Trophoblast cell (in vitro differentiated cells and primary cell): ENCODE results near the gene RPRML.

Experiments
- DNase-seq, 2 donors: peaks; one replicate each; pipeline ENCODE4 v3.0.0-alpha.2; 2016
- H2AFZ ChIP-seq: 2 replicates; pipeline ENCODE4 v1.6.1; 2013; ENCODE audit warnings: low read length, moderate library complexity, mild to moderate bottlenecking; ENCODE audit not compliant: insufficient read depth, poor library complexity
- H2AK5ac ChIP-seq: 2 replicates; pipeline ENCODE4 v1.6.1; 2013; ENCODE audit warnings: mild to moderate bottlenecking, low read length
- H2BK120ac ChIP-seq: 2 replicates; pipeline ENCODE4 v1.6.1; 2013; ENCODE audit warnings: low read length, mild to moderate bottlenecking, moderate library complexity; ENCODE audit not compliant: insufficient read depth, poor library complexity
- H2BK12ac ChIP-seq: 2 replicates; pipeline ENCODE4 v1.6.1; 2013; ENCODE audit warnings: mild to moderate bottlenecking, low read length, moderate library complexity
- H2BK5ac ChIP-seq: 2 replicates; pipeline ENCODE4 v1.6.1; 2013; ENCODE audit warnings: low read length, low read depth, moderate library complexity, mild to moderate bottlenecking; ENCODE audit not compliant: poor library complexity
- H3K14ac ChIP-seq: 2 replicates; pipeline ENCODE4 v1.6.1; 2013; ENCODE audit warnings: mild to moderate bottlenecking, low read length
- H3K18ac ChIP-seq: 2 replicates; pipeline ENCODE4 v1.6.1; 2013; ENCODE audit warnings: mild to moderate bottlenecking, low read length
- H3K23ac ChIP-seq: 2 replicates; pipeline ENCODE4 v1.6.1; 2013; ENCODE audit warnings: low read length
- H3K27ac ChIP-seq: 2 replicates; pipeline ENCODE4 v1.5.1; 2013; ENCODE audit warnings: low read depth, mild to moderate bottlenecking, inconsistent platforms, low read length, moderate library complexity
- H3K27me3 ChIP-seq: 2 replicates; pipeline ENCODE4 v1.6.1; 2013; ENCODE audit warnings: inconsistent platforms, mild to moderate bottlenecking, low read length, moderate library complexity; ENCODE audit not compliant: insufficient read depth
- H3K36me3 ChIP-seq, 2 experiments: 1 replicate in 1 of 2; 2 replicates in 1 of 2; pipeline ENCODE4 v1.6.1; 2013; ENCODE audit warnings: low read length in 2 of 2, mild to moderate bottlenecking in 2 of 2, moderate library complexity in 1 of 2; ENCODE audit not compliant: insufficient read depth in 2 of 2, control insufficient read depth in 1 of 2
- H3K4ac ChIP-seq: 2 replicates; pipeline ENCODE4 v1.6.1; 2013; ENCODE audit warnings: low read depth, mild to moderate bottlenecking, low read length, moderate library complexity
- H3K4me1 ChIP-seq, 2 experiments: 1 replicate in 1 of 2; 2 replicates in 1 of 2; pipeline ENCODE4 v1.6.1; 2013; ENCODE audit warnings: low read length in 2 of 2, mild to moderate bottlenecking in 2 of 2, moderate library complexity in 1 of 2; ENCODE audit not compliant: insufficient read depth in 2 of 2, control insufficient read depth in 1 of 2
- H3K4me2 ChIP-seq: 2 replicates; pipeline ENCODE4 v1.6.1; 2013; ENCODE audit warnings: inconsistent platforms, mild to moderate bottlenecking, low read length, moderate library complexity
- H3K4me3 ChIP-seq: 2 replicates; pipeline ENCODE4 v1.5.1; 2013; ENCODE audit warnings: mild to moderate bottlenecking, low read depth, low read length, inconsistent platforms
- H3K79me1 ChIP-seq: one replicate; pipeline ENCODE4 v1.6.1; 2013; ENCODE audit warnings: low read length
- H3K79me2 ChIP-seq: 2 replicates; pipeline ENCODE4 v1.6.1; 2013; ENCODE audit warnings: low read length, mild to moderate bottlenecking; ENCODE audit not compliant: control insufficient read depth, insufficient read depth, poor library complexity
- H3K9ac ChIP-seq: 2 replicates; pipeline ENCODE4 v1.6.1; 2013; ENCODE audit warnings: mild to moderate bottlenecking, low read length
- H3K9me3 ChIP-seq: 2 replicates; pipeline ENCODE4 v1.6.1; 2013; ENCODE audit warnings: low read depth, mild to moderate bottlenecking, control low read depth, inconsistent platforms, low read length; ENCODE audit not compliant: insufficient read depth
- H4K12ac ChIP-seq: 2 replicates; pipeline ENCODE4 v1.6.1; 2013; ENCODE audit warnings: low read depth, mild to moderate bottlenecking, low read length, moderate library complexity
- H4K8ac ChIP-seq: 2 replicates; pipeline ENCODE4 v1.6.1; 2013; ENCODE audit warnings: low read depth, mild to moderate bottlenecking, low read length, moderate library complexity
- H4K91ac ChIP-seq: one replicate; pipeline ENCODE4 v1.6.1; 2013; ENCODE audit warnings: low read depth, mild to moderate bottlenecking, low read length, moderate library complexity
- WGBS: extraction: QIAGEN DNeasy Blood & Tissue Kit; methylation state at CpG from one replicate; pipeline ENCODE4 v1.1.7; 2013; ENCODE audit warnings: missing lambda C conversion rate; ENCODE audit not compliant: insufficient read length, insufficient coverage; ENCODE audit errors: extremely low coverage; 5-methylcytosine and 5-hydroxymethylcytosine counted together

The RPRML gene

GRCh38 chr17:46950342-46950996 lies 28.6 kb downstream of the RPRML start:
- no peak overlapping the region for H3K27ac ChIP-seq
- H3K4me2 ChIP-seq = no peak overlapping the region
- H3K14ac ChIP-seq = no peak overlapping the region
- no peak overlapping the region for H2BK12ac ChIP-seq
- no peaks in the 10 kb centered on the region for H3K9me3 ChIP-seq
- DNase-seq = no peak
- H3K9ac ChIP-seq = no peak overlapping the region
- no peak overlapping the region for H2BK120ac ChIP-seq
- WGBS = no CpG with 5 or more reads among the region's 7 CpGs
- H3K79me1 ChIP-seq = peaks cover 3% of the 10 kb centered on the region
- H2BK5ac ChIP-seq = no peak overlapping the region
- H2AK5ac ChIP-seq = no peak overlapping the region
- H3K4me3 ChIP-seq = no peak overlapping the region
- H3K79me2 ChIP-seq = no peaks in the 10 kb centered on the region
- H4K8ac ChIP-seq = no peak overlapping the region
- H2AFZ ChIP-seq = no peak overlapping the region
- peaks cover 2 to 7% of the 10 kb centered on the region in 2 experiments for H3K36me3 ChIP-seq
- no peak overlapping the region for H3K4ac ChIP-seq
- peak overlapping the region; percentile 16 for H4K91ac ChIP-seq
- no peaks in the 10 kb centered on the region for H3K27me3 ChIP-seq
- H3K18ac ChIP-seq = no peak overlapping the region
- H3K23ac ChIP-seq = no peak overlapping the region
- H3K4me1 ChIP-seq = peaks cover 5 to 6% of the 10 kb centered on the region in 2 experiments
- H4K12ac ChIP-seq = no peak overlapping the region

GRCh38 chr17:46949291-46950174 lies 29.5 kb downstream of the RPRML start:
- Histone ChIP-seq H3K36me3 (peaks cover 2 to 7% of the 10 kb centered on the region in 2 experiments), H4K12ac (no peak overlapping the region), H2BK12ac (no peak overlapping the region), H3K27me3 (no peaks in the 10 kb centered on the region), H3K9me3 (no peaks in the 10 kb centered on the region), H3K79me2 (peaks cover 2% of the 10 kb centered on the region), H3K79me1 (peaks cover 9% of the 10 kb centered on the region), H3K4ac (no peak overlapping the region), H2BK5ac (no peak overlapping the region), H3K4me2 (no peak overlapping the region), H2AK5ac (no peak overlapping the region), H3K23ac (no peak overlapping the region), H4K8ac (no peak overlapping the region), H4K91ac (no peak overlapping the region), H3K27ac (no peak overlapping the region), H3K4me3 (no peak overlapping the region), H3K14ac (no peak overlapping the region), H3K9ac (no peak overlapping the region), H3K4me1 (peaks cover 14% of the 10 kb centered on the region in 2 experiments), H3K18ac (no peak overlapping the region), H2BK120ac (no peak overlapping the region), H2AFZ (no peak overlapping the region)
- peak in 1 of 2 donors; percentile 31 for DNase-seq
- no CpG with 5 or more reads among the region's 11 CpGs for WGBS

GRCh38 chr17:46948544-46948943 lies 30.5 kb downstream of the RPRML start:
- Histone ChIP-seq H2BK5ac (no peak overlapping the region), H2BK12ac (no peak overlapping the region), H4K8ac (no peak overlapping the region), H3K79me2 (peaks cover 2% of the 10 kb centered on the region), H2AFZ (no peak overlapping the region), H3K4me1 (peaks cover 23% of the 10 kb centered on the region in 2 experiments), H3K4me2 (no peak overlapping the region), H3K27me3 (no peaks in the 10 kb centered on the region), H3K4ac (no peak overlapping the region), H3K4me3 (no peak overlapping the region), H2AK5ac (no peak overlapping the region), H2BK120ac (no peak overlapping the region), H3K14ac (no peak overlapping the region), H3K9me3 (no peaks in the 10 kb centered on the region), H4K91ac (no peak overlapping the region), H4K12ac (no peak overlapping the region), H3K18ac (no peak overlapping the region), H3K9ac (no peak overlapping the region), H3K27ac (no peak overlapping the region), H3K36me3 (peaks cover 2 to 7% of the 10 kb centered on the region in 2 experiments), H3K79me1 (peaks cover 15% of the 10 kb centered on the region), H3K23ac (no peak overlapping the region)
- WGBS = no CpG with 5 or more reads among the region's 5 CpGs
- DNase-seq = no peak

GRCh38 chr17:46947216-46947615 lies 31.8 kb downstream of the RPRML start:
- Histone ChIP-seq H3K23ac (no peak overlapping the region), H3K36me3 (peaks cover 4 to 9% of the 10 kb centered on the region in 2 experiments), H3K27ac (no peak overlapping the region), H3K79me2 (peaks cover 2% of the 10 kb centered on the region), H4K8ac (no peak overlapping the region), H3K9me3 (no peaks in the 10 kb centered on the region), H4K12ac (no peak overlapping the region), H3K4ac (no peak overlapping the region), H2BK120ac (no peak overlapping the region), H3K79me1 (peaks cover 21% of the 10 kb centered on the region), H2AK5ac (no peak overlapping the region), H3K9ac (no peak overlapping the region), H2AFZ (no peak overlapping the region), H3K27me3 (no peaks in the 10 kb centered on the region), H3K4me1 (peaks cover 33% of the 10 kb centered on the region in 2 experiments), H2BK5ac (no peak overlapping the region), H3K4me2 (no peak overlapping the region), H4K91ac (peak overlapping the region; percentile 9), H2BK12ac (no peak overlapping the region), H3K18ac (no peak overlapping the region), H3K14ac (no peak overlapping the region), H3K4me3 (no peak overlapping the region)
- DNase-seq = no peak
- WGBS = no CpG with 5 or more reads among the region's 3 CpGs
